ENCODE results near the gene PPP1CA.
A peak's percentile ranks its signal among the peaks of the same experiment; 100 is the strongest.

Gene PPP1CA

DNA sequence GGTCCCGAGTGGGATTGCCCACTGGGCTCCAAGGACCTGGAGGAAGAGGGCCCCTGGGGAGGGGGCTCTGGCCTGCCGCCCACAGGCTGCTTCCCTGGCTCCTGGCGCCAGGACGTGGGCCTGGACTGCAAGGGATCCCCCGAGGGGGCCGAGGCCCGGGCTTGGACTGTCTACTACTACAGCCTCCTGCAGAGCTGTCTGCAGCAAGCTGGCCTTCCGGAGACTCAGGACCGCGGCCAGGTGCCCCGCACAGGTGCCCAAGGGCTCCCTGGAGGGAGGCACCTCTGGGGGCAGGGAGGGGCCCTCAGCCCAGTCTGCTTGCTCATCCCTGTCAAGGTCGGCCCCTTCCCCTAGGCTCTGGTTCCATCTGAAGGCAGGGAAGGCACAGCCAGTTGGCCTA is 15.8 kb upstream of the PPP1CA start:
- no peak for DNase-seq
- TF ChIP-seq POLR2A (IDR thresholded peaks at IDR 0.05; ENCODE audit: low read length) (no peak), GATA1 (IDR thresholded peaks at IDR 0.05; ENCODE audit: low read depth, low read length) (no peak)

DNA sequence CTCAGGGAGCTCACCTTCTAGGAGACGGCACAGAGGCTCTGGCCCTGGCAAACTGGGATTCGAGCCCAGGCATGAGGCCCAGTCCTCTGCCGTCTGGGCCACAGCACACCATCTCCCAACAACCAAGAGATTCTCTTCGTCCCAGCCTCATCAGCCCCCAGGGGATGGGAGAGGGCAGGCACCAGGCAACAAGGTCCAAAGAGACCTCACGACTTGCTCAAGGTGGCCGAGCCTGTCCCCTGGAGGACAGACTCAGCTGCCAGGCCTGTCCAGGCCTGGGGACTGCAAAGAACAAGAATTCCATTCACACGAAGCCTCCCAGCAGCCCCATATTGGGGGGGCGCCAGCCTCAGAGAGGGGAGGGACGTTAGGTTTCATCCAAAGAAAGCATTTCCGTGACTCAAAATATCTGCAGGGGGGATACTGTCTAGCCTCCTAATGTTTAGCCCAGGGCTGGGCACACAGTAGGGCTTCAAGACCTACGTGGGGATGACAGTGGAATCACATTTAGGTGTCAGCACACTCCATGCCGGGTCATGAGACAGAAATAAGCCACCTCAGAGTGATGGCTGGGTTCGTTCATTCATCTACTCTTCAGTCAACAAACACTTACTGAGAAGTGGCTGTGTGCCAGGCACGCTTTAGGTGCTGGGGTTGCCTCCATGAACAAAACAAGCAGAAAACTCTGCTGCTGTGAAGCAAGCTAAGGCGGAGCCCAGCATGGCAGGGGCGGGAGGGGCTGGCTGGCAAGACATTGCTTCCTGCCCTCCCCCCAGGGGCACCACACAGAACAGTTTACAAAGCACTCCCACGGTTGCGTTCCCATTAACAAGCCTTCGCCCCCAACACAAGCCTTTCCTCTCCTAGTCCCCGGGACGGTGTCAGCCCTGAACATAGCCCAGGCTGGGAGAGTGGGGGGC is 15.0 kb upstream of the PPP1CA start:
- peak; percentile 42 to 47 for DNase-seq
- TF ChIP-seq POLR2A (IDR thresholded peaks at IDR 0.05; ENCODE audit: low read length): no peak
- TF ChIP-seq GATA1 (IDR thresholded peaks at IDR 0.05; ENCODE audit: low read depth, low read length): no peak

DNA sequence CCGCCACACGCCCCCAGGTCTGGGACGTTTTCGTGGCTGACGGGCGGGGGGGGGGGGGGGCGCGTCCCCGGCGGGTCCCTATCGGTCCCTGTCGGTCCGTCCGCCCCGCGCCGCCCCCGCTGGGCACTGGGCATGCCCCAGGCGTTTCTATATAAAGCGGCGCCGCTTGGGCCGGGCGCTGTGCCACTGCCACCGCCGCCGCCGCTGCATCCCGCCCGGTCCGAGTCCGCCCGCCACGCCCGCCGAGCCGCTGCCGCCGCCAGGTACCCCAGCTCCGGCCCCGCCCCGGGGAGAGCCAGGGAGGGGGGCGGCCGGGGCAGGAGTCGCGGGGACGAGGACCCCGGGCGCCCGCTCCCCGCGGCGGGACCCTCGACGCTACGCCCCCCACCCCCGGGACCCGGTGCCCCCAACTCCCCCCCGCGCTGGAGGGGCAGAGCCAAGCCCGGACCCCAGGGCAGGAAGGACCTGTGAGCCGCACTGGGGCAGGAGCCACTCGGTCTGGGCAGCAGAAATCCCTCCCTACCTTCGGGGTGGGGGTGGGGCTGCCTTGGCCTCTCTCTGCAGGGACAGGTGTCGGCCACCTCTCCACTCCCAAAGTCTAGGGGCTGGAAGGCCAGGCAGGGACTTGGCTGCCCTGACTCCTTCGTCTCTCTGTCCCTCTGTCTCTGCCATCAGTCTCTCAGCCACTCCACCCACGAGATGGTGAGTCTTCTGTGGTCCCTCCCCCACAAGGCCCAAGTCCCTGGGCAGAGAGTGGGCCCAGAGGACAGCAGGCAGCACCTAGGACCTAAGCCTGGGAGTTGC is 14.0 kb upstream of the PPP1CA start, which contains the start of gene CARNS1:
Gene CARNS1 (plus strand): TSS at position 178 of the 804 bp plus-strand sequence. CDS start 522 bp downstream, at position 700.
- DNase-seq: peak in 1 of 2 experiments; percentile 50
- TF ChIP-seq POLR2A (IDR thresholded peaks at IDR 0.05; ENCODE audit: low read length) (no peak), GATA1 (IDR thresholded peaks at IDR 0.05; ENCODE audit: low read depth, low read length) (no peak)

DNA sequence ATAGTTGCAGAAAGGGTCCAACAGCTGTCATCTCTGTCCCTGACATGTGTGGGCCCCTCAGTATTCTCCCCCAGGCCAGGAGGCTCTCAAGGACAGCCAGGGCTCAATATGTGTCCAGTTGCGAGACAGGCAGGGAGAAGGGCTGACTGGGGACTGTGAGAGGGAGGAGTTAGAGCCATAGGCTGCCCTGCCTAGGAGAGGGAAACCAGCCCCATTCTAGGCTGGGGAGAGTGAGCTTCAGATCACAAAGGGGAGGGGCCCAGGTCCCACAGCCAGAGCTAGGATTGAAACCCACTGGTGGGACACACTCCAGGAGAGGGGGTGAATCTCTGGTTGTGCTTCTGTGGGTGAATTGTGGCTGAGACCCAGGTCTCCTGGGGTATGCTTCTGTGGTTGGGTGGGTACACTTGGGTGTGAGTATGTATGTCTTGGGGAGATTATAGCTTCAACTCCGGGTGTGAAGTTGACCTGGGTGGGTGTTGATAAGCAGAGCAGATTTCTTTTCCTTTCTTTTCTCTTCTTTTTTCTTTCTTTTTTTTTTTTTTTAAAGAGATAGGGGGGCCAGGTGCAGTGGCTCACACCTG is 11.7 kb upstream of the PPP1CA start:
- peak; percentile 88 to 93 for DNase-seq
- TF ChIP-seq GATA1 (IDR thresholded peaks at IDR 0.05; ENCODE audit: low read depth, low read length) (no peak), POLR2A (IDR thresholded peaks at IDR 0.05; ENCODE audit: low read length) (peak; percentile 39)

DNA sequence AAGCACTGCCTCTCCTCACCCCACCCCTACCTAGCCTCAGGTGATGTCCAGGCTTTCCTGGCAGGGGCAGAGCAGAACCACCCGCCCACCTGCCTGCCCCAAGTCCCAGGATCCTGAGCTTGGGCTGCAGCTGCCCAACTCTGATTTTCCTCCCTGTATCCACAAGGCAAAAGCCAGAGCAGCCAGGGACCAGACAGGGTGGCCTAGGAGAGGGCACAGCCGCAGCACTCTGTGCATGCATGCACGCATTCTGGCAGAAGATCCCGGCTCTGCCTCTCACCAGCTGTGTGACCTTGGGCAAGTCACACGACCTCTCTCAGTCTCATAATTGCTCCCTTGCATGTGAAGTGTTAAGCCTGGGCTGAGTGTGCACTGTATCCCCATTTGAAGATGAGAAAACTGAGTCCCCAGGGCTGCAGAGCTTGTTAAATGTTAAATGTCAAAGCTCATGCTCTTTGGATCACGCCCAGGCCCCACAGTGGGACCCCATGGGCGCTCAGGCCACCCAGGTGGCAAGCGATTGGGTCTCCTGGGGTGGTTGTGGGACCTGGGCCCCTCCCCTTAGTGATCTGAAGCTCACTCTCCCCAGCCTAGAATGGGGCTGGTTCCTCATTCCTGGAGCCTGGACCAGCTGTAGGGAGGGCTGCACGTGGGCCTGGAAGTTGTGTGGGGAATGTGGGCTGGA is 11.0 kb upstream of the PPP1CA start:
- no peak for TF ChIP-seq GATA1 (IDR thresholded peaks at IDR 0.05; ENCODE audit: low read depth, low read length)
- no peak for TF ChIP-seq POLR2A (IDR thresholded peaks at IDR 0.05; ENCODE audit: low read length)
- DNase-seq: no peak

DNA sequence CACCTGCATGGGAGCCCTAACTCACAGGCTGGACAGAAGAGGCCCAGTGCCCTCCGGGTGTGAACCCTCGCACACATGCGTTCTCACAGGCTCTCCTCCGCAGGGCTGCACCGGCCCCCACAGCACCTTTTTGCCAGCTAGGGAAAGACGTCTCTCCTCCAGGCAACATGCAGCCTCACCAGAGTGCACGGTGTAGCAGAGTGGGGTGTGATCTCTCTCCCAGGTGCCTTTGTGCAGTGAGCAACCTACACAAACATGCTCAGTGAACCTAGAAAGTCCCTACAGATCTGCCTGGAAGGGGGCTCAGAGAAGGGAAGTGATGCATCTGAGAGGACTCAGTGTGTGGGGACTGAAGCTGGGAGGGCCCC is 10.1 kb upstream of the PPP1CA start:
- peak; percentile 39 to 53 for DNase-seq
- TF ChIP-seq GATA1 (IDR thresholded peaks at IDR 0.05; ENCODE audit: low read depth, low read length) (no peak), POLR2A (IDR thresholded peaks at IDR 0.05; ENCODE audit: low read length) (no peak)

DNA sequence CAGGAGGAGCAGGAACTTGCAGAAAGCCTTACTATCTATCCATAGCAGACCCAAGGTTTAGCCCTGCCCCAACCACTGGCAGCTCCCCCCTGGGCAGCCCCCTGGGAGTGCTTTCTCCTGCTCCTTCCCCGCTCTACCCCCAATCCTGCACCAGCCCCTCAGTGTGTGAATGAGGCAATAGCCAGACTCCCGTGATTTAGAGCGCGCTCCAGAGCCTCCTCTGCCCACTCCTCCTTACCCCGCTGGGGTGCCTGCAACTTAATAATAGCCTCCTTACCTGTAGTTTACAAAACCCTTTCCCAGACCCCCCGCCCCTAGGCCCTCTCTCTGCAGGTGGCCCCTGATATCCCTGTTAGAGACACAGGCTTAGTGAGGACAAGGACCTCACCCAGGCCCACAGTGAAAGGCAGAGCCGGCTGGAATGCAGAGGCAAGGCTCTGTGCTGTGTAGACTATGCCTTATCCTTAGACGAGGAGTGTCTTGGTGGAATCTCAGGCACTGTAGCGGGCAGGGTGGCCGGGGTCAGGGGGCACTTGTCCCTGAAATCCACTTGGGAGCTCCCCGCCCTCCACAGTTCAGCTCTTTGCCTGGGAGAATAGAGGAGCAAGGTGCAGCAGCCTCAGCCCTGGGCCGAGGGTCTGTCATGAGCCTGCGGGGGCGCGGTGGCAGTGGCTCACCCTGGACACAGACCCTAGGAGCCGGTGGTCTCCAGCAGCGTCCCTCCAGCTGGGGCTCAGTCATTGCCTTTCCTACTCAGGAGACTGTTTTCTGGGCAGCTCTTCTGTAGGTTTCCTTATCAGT is 9.5 kb upstream of the PPP1CA start:
- DNase-seq: no peak

DNA sequence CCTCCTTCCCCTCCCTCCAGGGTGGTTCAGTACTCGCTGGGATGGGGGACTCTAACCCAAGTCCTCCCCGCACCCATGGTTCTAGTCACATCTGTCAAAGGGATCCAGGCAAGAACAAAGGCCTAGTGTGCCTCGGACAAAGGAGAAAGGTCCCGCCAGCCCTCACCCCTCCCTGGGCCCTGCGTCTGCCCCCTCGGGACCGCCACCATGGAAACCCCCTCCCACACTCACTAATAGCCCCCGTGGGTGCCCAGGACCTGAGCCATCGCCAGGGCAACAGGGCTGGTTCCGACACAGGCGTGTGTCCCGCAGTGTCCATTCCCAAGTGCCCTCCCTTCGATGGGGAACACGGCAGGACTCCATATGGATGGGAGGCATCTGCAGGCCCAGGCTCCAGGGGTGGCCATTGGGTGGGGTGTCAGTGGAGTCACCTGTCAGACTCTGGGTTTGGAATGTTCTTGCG is 8.7 kb upstream of the PPP1CA start:
- DNase-seq: no peak
- TF ChIP-seq POLR2A (IDR thresholded peaks at IDR 0.05; ENCODE audit: low read length) (no peak), GATA1 (IDR thresholded peaks at IDR 0.05; ENCODE audit: low read depth, low read length) (no peak)

More for the DNA sequence above, 9.5 kb upstream of the PPP1CA start:
- TF ChIP-seq GATA1 (IDR thresholded peaks at IDR 0.05; ENCODE audit: low read depth, low read length) (no peak), POLR2A (IDR thresholded peaks at IDR 0.05; ENCODE audit: low read length) (no peak)

DNA sequence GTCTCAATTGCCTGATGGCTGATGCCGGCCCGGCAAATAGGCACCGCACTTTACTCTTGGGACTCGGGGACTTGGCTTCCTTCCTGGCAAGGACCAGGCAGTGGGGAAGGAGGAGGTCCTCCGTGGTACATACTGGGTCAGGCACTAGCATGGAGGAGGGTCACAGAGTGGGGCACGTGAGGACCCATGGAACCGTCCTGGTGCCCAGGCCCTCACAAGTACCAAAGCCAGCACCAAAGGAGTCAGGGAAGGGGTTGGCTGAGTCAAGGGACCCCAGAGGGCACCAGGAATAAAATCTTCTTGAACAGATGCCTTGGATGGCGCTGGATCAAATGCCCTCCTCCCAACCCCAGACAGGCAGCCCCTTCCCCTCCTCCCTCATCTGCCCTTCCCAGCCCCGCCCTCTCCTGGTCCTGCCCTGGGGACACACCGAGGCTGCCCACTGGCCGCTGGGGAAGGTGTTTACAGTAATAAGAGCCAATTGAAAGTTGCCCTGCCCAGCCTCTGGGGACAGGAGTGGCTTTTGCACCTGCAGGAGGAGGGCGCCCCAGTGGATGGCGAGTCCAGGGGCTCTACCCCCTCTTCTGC is 8.2 kb upstream of the PPP1CA start:
- no peak for TF ChIP-seq POLR2A (IDR thresholded peaks at IDR 0.05; ENCODE audit: low read length)
- TF ChIP-seq GATA1 (IDR thresholded peaks at IDR 0.05; ENCODE audit: low read depth, low read length): no peak
- DNase-seq: no peak

DNA sequence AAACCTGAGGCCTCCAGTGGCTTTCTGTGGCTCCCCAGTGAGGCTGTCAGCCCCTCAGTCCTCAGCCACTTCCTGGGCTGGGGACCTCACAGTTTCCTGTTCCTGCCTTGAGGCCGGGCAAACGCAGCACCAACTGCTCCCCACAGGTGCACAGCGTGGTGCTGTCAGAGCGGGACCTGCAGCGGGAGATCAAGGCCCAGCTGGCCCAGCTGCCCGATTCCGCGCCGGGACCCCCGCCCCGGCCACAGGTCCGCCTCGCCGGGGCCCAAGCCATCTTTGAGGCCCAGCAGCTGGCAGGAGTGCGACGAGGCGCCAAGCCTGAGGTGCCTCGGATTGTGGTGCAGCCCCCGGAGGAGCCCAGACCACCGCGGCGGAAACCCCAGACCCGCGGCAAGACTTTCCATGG is 7.6 kb upstream of the PPP1CA start:
- DNase-seq: no peak
- TF ChIP-seq POLR2A (IDR thresholded peaks at IDR 0.05; ENCODE audit: low read length): no peak
- TF ChIP-seq GATA1 (IDR thresholded peaks at IDR 0.05; ENCODE audit: low read depth, low read length): no peak

DNA sequence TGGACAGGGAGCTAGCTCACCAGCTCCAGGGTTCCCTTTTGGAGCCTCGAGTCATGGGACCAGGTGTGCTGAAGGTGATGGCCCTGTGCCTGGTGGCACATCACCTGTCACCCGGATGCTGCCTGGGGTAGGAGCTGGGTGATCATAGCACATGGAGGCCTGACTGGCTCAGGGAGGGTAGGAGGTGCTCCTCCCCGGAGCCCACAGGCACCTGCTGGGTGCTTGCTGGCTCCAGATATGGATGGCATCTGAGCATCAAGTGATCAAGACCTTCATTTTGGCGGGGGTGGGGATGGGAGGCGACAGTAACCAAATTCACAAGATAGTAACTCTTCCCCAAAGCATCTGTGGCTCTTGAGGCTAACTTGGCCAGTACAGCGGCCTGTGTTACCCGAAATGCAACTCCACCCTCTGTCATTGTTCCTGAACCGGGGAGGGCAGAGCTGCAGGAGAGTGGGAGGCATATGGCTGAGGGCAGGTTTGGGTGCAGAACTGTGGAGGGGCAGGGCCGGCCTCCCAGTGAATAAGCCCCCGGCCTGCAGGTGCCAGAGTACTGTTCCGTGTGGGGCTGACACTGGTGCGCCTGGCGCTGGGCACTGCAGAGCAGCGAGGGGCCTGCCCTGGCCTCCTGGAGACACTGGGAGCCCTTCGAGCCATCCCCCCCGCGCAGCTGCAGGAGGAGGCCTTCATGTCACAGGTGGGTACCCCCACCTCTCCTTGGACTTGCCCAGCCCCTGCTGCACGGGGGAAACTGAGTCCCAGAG is 7.0 kb upstream of the PPP1CA start:
- no peak for DNase-seq
- TF ChIP-seq POLR2A (IDR thresholded peaks at IDR 0.05; ENCODE audit: low read length): no peak
- no peak for TF ChIP-seq GATA1 (IDR thresholded peaks at IDR 0.05; ENCODE audit: low read depth, low read length)

Data from erythroblast (primary cell).